IPS-NIHi7 (cell line): ENCODE results near the gene A4GALT.

Experiments used
- DNase-seq: peaks from one replicate; pipeline ENCODE4 v3.0.0; 2012; ENCODE audit warnings: mixed read lengths; ENCODE audit errors: extremely low spot score

Gene A4GALT

DNA sequence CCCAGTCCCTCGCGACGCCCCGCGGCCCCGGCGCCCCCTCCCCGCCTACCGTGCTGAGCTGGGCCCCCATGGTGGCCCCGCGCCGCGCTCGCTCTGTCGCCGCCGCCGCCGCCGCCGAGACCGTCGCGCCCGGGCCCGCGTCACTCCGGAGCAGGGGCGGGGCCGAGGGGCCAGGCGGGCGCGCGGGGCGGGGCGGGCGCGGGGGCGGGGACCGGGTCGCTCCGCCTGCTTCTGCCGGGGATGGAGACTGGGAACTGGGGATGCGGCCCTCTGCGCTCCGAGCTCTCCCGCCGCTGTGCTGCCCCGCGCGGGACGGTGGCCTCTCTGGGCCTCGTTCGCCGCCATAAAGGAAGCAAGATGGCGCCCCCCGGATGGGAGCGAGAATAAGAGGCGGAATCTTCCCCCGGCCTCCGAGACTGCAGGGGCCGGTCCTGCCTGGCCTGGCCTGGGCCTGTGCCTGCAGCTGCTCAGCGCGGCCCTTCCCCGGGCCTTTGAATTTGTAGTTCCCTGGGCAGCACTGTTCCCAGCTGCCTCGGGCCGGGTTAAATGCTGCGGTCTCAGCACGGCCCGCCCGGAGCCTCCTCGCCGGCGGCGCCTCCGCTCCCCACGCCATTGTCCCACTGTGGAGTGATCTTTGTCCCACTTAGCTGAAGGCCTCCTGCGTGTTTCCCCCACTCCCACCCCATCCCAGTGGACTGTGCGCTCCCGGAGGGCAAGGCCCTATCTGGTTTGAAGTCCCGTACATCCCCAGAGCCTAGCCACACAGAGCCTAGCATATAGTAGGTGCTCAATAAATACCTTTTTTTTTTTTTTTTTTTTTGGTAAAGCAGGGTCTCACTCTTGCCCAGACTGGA, 71.2 kb downstream of the A4GALT start, which contains the start of gene CYB5R3:
CYB5R3 (minus strand) TSS at position 147 of the 854 bp plus-strand sequence; CDS start at position 70, 77 bp downstream.
- DNase-seq = peak; percentile 98

DNA sequence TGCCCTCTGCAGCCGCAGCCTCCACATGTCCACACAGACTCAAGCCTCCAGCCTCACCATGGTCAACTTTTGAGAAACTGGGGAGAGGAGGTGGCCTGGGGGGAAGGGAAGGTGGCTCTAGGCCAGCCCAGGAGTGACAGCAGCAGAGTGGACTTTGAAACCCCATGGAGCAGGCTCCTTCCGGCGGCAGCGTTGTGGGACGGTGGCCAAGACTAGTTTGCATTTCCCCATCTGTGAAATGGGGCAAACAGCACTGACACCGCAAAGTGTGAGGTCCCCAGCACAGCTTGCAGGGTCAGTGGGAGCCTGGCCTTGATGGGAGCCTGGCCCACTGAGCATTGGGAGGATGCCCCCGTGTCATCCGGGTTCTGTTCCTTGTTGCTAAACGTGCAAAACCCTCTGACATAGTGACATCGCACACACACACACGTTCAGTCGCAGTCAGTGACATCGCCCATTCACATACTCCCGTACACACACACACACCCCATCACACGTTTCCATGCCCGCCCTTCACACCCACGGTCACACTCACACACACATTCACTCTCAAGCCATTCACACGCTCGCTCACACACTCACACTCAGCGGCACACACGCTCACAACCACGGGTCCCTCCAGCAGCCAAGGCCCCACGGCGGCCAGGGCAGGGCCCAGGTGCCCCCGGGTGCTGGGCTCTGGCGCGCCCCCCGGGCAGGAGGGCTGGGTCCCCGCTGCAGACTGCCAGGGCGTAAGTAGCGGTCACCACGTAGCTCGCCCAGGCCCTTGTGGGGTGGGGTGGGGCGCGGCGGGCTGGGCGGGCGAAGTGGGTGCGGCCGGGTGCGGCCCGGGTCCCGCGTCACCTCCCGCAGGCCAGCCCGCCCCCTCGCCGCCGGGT, 72.1 kb downstream of the A4GALT start:
- no peak for DNase-seq

DNA sequence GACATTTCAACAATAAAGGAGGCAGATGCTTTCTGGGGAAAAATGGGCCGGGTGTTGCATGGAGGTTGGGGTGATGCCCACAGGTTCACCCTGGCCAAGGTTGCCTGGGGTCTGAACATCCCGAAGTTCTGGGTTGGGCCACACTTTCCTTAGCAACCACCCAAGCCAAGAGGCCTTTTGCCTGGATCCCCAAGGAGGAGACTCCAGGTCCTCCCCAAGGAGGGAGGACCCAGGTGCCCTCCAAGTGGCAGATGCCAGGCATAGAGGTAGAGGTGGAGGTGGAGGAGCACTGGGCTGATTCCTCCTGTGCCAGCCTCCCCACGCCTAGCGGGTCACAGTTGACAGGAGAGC, 72.7 kb downstream of the A4GALT start:
- no peak for DNase-seq

DNA sequence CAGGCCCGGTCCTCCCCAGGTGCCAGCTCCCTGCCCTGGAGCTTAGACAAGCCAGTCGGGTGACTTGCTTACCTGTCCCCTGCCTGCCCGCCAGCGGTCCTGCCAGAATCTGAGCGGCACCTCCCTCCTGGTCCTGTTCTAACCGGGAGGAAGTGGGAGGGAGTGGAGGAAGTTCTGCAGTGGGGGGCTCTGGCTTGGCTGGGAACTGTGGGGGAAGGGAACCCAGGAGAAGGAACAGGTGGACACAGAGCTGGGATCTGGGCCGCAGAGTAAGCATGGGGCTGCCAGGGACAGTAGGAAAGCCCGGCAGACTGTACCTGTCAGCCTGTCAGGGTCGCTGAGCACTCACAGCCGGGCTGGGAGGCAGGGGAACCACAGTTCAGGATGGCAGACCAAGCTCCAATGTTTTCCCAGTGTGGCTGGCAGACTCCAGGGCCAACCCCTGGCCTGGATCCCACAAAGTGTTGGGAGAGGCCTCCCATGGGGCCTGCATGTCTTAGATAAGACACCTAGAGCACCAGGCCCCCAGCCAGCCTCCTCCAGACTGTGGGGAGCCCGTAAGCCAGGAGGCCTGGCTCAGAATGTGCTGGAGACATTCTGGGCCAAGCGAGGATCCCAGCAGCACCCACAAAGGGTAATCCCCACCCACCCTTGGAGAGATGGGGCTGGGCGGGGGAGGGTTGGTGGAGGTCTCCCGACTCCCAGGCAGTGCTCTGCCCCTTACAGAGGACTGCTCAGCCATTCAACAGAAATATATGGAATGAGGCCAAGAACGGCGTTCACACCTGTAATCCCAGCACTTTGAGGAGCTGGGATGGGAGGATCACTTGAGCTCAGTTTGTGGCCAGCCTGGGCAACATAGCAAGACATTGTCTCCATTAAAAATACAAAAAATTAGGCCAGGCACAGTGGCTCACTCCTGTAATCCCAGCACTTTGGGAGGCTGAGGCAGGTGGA, 73.8 kb downstream of the A4GALT start:
- DNase-seq = no peak

DNA sequence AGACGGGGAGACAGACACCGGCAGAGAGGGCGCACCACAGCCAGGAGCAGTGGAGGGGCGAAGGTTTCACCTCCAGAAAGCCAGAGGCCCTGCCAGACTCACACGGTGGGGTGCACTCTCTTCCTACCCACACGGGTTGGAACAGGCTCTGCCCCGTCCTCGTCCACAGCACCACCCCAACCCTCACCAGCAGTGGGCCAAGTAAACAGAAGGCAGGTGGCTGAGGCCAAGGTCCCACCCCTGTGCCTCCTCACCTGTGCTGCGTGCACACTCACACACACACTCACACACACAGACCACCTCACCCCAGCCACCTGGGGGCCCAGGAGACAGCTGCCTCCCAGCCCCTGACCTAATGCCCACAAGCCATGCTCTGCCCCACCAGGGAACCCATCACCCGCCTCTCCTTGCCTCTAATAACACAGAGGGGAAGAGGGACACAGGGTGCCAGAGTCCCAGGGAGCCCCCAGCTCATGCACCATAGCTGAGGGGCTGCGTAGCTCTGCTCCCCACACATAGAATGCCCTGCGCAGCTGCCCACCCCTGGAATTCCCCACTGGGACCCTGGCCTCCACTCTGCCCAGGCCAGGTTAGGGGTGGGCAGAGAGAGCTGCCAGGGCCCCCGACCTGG, 74.6 kb downstream of the A4GALT start:
- no peak for DNase-seq

DNA sequence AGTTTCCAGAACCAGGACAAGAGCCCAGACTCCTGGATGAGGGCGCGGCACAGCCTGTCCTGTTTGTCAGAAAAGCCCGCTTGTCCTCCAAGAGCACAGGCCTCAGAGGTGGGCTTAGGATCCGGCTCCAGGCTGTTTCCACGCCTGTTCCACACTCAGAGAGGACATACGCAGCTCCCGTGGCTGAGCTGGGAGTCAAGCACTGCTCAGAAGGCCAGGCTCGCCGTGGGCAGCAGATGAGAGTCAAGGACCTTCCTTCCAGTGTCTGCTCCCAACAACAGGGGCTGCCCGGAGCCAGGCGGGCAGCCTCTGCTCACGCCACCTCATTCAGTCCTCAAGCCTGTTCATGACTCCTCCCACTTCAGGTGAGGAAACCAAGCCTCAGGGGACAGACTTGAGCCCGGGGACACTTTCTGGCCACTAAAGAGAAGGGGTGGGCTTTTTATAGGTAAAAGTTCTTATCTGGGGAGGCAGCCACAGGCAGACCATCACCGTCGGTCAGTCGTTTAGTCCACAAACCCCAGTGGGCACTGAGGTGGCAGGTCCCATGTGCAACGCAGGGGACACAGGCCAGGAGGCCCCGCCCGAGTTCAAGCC, 75.2 kb downstream of the A4GALT start:
- no peak for DNase-seq

DNA sequence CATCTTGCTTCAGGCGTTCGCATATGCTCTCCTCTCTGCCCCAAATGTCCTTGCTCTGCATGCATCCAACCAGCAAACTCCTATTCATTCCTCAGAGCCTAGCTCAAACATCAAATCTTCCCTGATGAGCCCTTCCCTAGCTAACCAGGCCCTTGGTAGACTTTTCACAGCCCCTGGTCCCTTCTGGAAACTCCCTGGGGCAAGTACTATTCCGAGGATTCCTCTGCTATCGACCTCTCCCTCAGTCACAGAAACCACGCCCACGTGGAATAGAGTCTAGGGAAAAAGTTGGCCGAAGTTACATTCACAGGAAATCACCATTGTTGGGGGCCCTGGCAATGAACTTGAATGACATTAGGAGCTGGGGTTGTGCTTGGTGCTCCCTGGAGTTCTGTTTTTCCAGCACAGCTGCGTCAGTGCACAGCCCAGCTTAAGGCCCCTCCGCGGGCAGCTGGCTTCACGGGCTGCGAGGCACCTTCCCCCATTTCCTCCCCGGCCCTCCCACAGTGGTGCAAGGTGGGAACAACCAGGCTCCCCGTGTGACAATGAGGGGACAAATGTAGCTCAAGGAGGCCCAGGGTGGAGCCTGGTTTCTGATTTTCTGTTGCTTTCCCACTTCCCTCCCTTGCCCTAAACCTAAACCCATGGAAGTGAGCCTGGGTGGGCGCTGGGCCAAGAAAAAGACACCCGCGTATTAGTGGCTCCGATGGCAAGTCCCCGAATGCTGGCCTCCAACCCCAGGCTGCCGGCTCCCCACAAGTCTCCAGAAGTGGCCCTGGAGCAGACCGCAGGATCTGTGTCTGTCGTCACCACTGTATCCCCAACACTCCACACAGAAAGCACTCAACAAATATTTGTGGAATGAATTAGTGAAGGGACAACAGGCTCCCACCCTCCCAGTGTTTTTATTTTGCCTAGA, 76.0 kb downstream of the A4GALT start:
- no peak for DNase-seq

DNA sequence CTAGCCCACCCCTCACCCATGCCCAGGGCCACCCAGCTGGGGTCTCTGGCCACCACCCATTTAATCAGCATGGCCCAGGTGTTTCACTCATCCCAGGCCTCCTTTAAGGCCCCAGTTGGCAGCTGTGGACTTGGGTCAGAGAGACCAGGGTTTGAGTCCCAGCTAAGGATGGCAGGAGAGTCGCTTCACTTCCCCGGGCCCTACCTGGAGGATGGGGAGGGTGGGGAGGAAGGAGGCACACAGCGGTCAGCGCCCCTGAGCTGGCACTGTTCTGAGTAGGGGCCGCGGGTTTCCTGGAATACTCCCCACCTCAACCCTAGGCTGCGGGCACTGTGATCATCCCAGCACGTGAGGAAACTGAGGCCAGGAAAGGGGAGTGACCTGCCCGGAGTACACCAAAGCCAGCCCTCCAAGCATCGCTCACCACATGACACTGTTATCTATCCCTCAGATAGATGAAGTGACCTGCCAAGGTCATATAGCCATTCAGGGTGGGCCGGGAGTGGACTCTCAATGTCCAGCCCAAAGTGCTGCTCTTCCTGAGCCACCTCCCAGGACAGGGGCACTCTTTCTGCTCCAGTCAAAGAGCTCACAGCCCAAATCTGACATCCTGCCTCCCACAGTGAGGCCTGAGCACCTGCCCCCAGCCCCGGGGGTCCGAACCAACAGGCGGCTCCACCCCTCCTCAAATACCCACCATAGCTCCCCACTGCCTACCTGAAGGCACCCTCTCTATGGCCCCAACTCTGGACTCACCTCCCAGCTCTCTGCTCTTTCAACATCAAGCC, 76.8 kb downstream of the A4GALT start:
- DNase-seq = no peak

DNA sequence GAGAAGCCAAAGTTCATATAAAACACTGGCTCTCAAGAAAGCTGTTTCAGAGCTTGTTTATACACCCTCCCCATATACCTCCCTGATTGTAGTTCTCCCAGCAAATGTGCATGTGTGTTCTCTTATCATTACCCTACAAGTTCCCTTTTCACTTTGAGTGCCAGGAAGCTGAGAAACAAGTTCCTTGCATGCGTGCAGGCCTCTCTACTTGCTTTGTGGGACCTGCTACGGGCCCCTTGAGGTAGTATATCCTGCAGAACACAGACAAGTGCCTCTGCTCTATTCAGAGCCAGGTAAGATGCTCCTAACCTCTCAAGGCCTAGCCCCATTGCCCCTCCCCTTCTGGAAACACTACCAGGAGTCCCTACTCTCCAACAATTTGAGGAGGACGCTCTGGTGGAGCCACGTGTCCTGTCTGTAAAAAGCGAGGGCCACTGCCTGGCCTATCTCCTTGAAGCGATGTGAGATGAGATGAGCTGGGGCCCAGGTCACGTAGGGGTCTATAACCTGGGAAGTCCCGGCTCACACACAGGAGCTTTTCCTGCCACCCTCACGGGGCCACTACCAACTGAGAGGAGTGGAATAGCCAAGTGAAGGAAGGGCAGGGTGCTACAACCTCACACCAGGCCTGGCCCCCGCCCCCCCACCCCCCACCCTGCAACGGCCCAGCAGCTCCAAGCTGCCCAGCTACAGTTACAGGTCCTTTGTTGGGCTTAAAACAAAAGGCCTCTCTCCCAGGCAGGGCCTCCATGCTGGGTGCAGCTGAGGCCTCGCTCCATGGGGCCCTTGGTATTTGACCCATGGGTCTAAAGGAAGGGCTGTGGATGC, 77.7 kb downstream of the A4GALT start:
- no peak for DNase-seq
